ENCODE results near the gene HOXD9. TPM values are rescaled to one million over a fixed set of nuclear protein-coding genes. Genes with fewer than 3 reads are reported as not detected.

Gene HOXD9
- total RNA-seq, 1 donor from 2014 or later: not detected

- DNase-seq (ENCODE audit: low spot score): no peak
- peaks cover 30% of the 10 kb centered on the region for H3K4me1 Mint-ChIP-seq (ENCODE audit: low read depth)
- no peak overlapping the region for H3K4me3 Mint-ChIP-seq
- H3K27me3 Mint-ChIP-seq (ENCODE audit: insufficient read depth): peaks cover 81% of the 10 kb centered on the region
- peaks cover 2% of the 10 kb centered on the region for H3K36me3 Mint-ChIP-seq (ENCODE audit: low read depth)
- H3K27ac Mint-ChIP-seq: peak overlapping the region; percentile 74
- intact Hi-C loops (cut with micrococcal nuclease): loop anchor here (1.0 to 5.0 kb wide), 4 partner anchors 9 to 52 kb away; partner anchors contain the start of gene HOXD9
- H3K9me3 Mint-ChIP-seq: no peaks in the 10 kb centered on the region
Measured at GRCh38 chr2:176130957-176131847, 8.7 kb downstream of the HOXD9 start.

DNA sequence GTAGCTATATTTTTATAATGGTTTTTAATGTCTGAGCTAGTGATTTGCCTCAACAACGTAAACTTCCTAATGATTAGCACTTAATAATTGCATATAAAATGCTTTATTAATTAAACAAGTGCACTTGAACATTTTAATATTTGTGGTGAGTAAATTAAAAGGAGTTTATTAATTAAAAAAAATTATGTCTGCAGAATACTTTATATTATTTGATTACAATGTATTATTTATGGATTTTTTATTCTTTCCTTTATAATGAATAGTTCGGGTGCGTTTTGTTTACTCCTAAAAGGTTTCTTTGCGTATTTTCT is 9.3 kb downstream of the HOXD9 start:
- no peak overlapping the region for H3K27ac Mint-ChIP-seq
- H3K4me1 Mint-ChIP-seq (ENCODE audit: low read depth): peaks cover 29% of the 10 kb centered on the region
- peaks cover 2% of the 10 kb centered on the region for H3K36me3 Mint-ChIP-seq (ENCODE audit: low read depth)
- intact Hi-C loops (cut with micrococcal nuclease): loop anchor here (2.0 to 5.0 kb wide), 5 partner anchors 15 to 53 kb away; partner anchors contain the start of gene HOXD3
- no peak overlapping the region for H3K4me3 Mint-ChIP-seq
- DNase-seq (ENCODE audit: low spot score): no peak
- peaks cover 79% of the 10 kb centered on the region for H3K27me3 Mint-ChIP-seq (ENCODE audit: insufficient read depth)
- no peaks in the 10 kb centered on the region for H3K9me3 Mint-ChIP-seq

DNA sequence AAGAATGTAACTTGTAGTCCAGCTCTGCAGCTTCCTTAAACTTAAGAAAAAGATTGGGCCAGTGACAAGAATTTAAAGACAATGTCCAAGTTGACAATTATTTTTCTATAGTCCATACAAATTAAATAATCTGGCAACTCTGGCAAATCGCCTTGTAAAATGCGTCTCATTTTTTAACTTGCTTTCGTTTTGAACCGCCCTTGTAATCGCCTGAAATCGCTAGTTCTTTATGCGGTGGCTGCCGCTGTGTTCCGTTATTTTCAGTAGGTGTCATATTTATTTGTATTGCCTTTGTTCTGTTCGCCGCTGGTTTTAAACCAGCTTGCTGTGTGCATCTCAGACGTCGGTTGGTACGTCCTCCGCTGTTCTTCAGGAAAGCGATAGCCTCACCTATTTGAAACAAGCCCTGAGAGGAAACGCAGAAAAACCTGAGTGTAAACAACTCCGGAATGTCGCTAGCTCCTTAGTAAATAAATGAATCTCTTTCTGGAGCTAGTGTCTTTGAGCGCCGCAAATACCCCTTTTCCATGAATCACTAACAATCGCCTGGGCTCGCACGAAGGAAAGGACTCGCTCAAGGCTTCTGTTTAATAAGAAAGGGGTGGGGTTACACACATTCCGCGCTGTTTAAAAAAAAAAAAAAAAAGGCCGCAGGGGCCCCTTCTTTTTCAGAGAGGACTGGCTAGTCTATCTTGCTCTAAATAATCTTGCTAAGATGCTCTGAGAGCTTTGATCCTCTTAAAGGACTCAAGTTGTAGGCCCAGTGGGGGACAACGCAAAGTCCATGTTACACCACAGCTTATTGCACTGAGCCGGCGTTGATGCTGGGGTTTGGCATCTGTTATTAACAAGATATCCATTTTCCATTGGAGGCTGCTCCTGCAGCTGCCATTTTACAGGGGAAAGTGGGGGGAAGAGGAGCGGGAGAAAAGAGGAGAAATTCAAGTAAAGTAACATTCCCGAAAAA is 10.0 kb downstream of the HOXD9 start:
- intact Hi-C loops (cut with micrococcal nuclease): loop anchor here (2.0 to 5.0 kb wide), 3 partner anchors 14 to 40 kb away; partner anchors contain the start of gene HOXD3
- Mint-ChIP-seq H3K27me3 (ENCODE audit: insufficient read depth) (peaks cover 79% of the 10 kb centered on the region), H3K4me1 (ENCODE audit: low read depth) (peaks cover 27% of the 10 kb centered on the region), H3K36me3 (ENCODE audit: low read depth) (peaks cover 2% of the 10 kb centered on the region), H3K27ac (peak overlapping the region; percentile 68), H3K9me3 (no peaks in the 10 kb centered on the region), H3K4me3 (peak overlapping the region; percentile 74)
- DNase-seq (ENCODE audit: low spot score): no peak

- H3K27me3 Mint-ChIP-seq (ENCODE audit: insufficient read depth): peaks cover 79% of the 10 kb centered on the region
- no peak for DNase-seq (ENCODE audit: low spot score)
- no peaks in the 10 kb centered on the region for H3K9me3 Mint-ChIP-seq
- H3K36me3 Mint-ChIP-seq (ENCODE audit: low read depth): peaks cover 2% of the 10 kb centered on the region
- H3K27ac Mint-ChIP-seq: no peak overlapping the region
- intact Hi-C loops (cut with micrococcal nuclease): loop anchor here (2.0 to 5.0 kb wide), 3 partner anchors 13 to 39 kb away; partner anchors contain the start of gene HOXD3
- H3K4me3 Mint-ChIP-seq: no peak overlapping the region
- peaks cover 18% of the 10 kb centered on the region for H3K4me1 Mint-ChIP-seq (ENCODE audit: low read depth)
Measured at GRCh38 chr2:176133389-176133788, 10.9 kb downstream of the HOXD9 start.

GRCh38 chr2:176134035-176134434 is 11.5 kb downstream of the HOXD9 start:
- no peak for DNase-seq (ENCODE audit: low spot score)
- H3K4me1 Mint-ChIP-seq (ENCODE audit: low read depth): peaks cover 18% of the 10 kb centered on the region
- no peak overlapping the region for H3K27ac Mint-ChIP-seq
- no peaks in the 10 kb centered on the region for H3K9me3 Mint-ChIP-seq
- no peak overlapping the region for H3K4me3 Mint-ChIP-seq
- peaks cover 2% of the 10 kb centered on the region for H3K36me3 Mint-ChIP-seq (ENCODE audit: low read depth)
- H3K27me3 Mint-ChIP-seq (ENCODE audit: insufficient read depth): peaks cover 80% of the 10 kb centered on the region
- intact Hi-C loops (cut with micrococcal nuclease): loop anchor here (5.0 kb wide), 1 partner anchor 38 kb away; no protein-coding TSS in a partner anchor

DNA sequence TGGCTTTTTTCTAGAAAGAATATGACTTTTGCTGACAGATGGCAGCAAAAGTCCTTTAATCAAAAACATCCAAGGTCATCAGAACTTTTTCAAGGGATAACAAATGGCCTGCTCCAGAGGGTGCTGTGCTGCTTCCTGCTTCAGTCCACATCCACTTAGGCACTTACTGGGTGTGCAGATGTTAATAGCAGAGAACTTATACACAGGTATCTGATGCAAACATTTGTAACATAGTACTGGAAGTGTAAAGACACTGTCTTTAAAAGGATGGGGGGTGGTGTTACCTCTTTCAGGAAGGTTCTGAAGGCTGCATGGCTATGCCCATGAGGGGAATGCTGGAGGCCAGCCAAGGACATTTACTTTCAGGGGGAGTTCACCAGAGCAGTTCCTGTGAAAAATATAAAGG is 12.5 kb downstream of the HOXD9 start:
- peaks cover 23% of the 10 kb centered on the region for H3K4me1 Mint-ChIP-seq (ENCODE audit: low read depth)
- peaks cover 2% of the 10 kb centered on the region for H3K36me3 Mint-ChIP-seq (ENCODE audit: low read depth)
- DNase-seq (ENCODE audit: low spot score): no peak
- H3K27ac Mint-ChIP-seq: no peak overlapping the region
- H3K9me3 Mint-ChIP-seq: no peaks in the 10 kb centered on the region
- peaks cover 86% of the 10 kb centered on the region for H3K27me3 Mint-ChIP-seq (ENCODE audit: insufficient read depth)
- intact Hi-C loops (cut with micrococcal nuclease): loop anchor here (5.0 kb wide), 1 partner anchor 52 kb away; the partner anchor contains the start of gene HOXD1
- H3K4me3 Mint-ChIP-seq: no peak overlapping the region

- Mint-ChIP-seq H3K36me3 (ENCODE audit: low read depth) (peaks cover 2% of the 10 kb centered on the region), H3K27ac (peak overlapping the region; percentile 12), H3K4me3 (no peak overlapping the region), H3K27me3 (ENCODE audit: insufficient read depth) (peaks cover 83% of the 10 kb centered on the region), H3K9me3 (no peaks in the 10 kb centered on the region), H3K4me1 (ENCODE audit: low read depth) (peaks cover 18% of the 10 kb centered on the region)
- intact Hi-C loops (cut with micrococcal nuclease): loop anchor here (5.0 kb wide), 1 partner anchor 51 kb away; the partner anchor contains the start of gene HOXD1
- no peak for DNase-seq (ENCODE audit: low spot score)
Measured at GRCh38 chr2:176136374-176137251, 14.1 kb downstream of the HOXD9 start.

DNA sequence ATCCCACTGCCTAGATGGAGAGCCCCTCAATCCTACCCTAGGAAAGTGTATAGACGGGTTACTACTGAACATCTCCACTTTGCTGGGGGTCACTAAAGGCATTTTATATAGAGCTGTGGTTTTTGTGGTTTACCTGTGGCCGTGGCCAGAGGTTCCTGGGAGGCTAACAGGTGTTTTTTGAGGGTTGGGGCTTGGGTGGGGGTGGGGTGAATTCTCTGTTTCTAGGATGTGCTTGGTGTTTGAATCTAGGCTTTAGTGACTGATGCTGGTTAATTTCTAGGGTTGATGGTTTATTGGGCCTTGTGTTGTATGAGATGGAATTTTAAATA is 14.7 kb downstream of the HOXD9 start:
- intact Hi-C loops (cut with micrococcal nuclease): loop anchor here (5.0 kb wide), 1 partner anchor 50 kb away; the partner anchor contains the start of gene HOXD1
- no peaks in the 10 kb centered on the region for H3K9me3 Mint-ChIP-seq
- peaks cover 2% of the 10 kb centered on the region for H3K36me3 Mint-ChIP-seq (ENCODE audit: low read depth)
- H3K4me1 Mint-ChIP-seq (ENCODE audit: low read depth): peaks cover 15% of the 10 kb centered on the region
- no peak overlapping the region for H3K27ac Mint-ChIP-seq
- H3K27me3 Mint-ChIP-seq (ENCODE audit: insufficient read depth): peaks cover 80% of the 10 kb centered on the region
- no peak for DNase-seq (ENCODE audit: low spot score)
- no peak overlapping the region for H3K4me3 Mint-ChIP-seq

- Mint-ChIP-seq H3K4me1 (ENCODE audit: low read depth) (peaks cover 11% of the 10 kb centered on the region), H3K4me3 (no peak overlapping the region), H3K27me3 (ENCODE audit: insufficient read depth) (peaks cover 76% of the 10 kb centered on the region), H3K36me3 (ENCODE audit: low read depth) (peaks cover 2% of the 10 kb centered on the region), H3K9me3 (no peaks in the 10 kb centered on the region), H3K27ac (no peak overlapping the region)
- no peak for DNase-seq (ENCODE audit: low spot score)
- intact Hi-C loops (cut with micrococcal nuclease): loop anchor here (5.0 kb wide), 1 partner anchor 49 kb away; the partner anchor contains the start of gene HOXD1
Measured at GRCh38 chr2:176137906-176138305, 15.4 kb downstream of the HOXD9 start.

GRCh38 chr2:176138526-176138922 is 16.0 kb downstream of the HOXD9 start:
- peaks cover 70% of the 10 kb centered on the region for H3K27me3 Mint-ChIP-seq (ENCODE audit: insufficient read depth)
- intact Hi-C loops (cut with micrococcal nuclease): loop anchor here (5.0 kb wide), 1 partner anchor 49 kb away; the partner anchor contains the start of gene HOXD1
- H3K9me3 Mint-ChIP-seq: no peaks in the 10 kb centered on the region
- peaks cover 11% of the 10 kb centered on the region for H3K4me1 Mint-ChIP-seq (ENCODE audit: low read depth)
- DNase-seq (ENCODE audit: low spot score): no peak
- no peak overlapping the region for H3K27ac Mint-ChIP-seq
- H3K4me3 Mint-ChIP-seq: no peak overlapping the region
- H3K36me3 Mint-ChIP-seq (ENCODE audit: low read depth): peaks cover 2% of the 10 kb centered on the region

DNA sequence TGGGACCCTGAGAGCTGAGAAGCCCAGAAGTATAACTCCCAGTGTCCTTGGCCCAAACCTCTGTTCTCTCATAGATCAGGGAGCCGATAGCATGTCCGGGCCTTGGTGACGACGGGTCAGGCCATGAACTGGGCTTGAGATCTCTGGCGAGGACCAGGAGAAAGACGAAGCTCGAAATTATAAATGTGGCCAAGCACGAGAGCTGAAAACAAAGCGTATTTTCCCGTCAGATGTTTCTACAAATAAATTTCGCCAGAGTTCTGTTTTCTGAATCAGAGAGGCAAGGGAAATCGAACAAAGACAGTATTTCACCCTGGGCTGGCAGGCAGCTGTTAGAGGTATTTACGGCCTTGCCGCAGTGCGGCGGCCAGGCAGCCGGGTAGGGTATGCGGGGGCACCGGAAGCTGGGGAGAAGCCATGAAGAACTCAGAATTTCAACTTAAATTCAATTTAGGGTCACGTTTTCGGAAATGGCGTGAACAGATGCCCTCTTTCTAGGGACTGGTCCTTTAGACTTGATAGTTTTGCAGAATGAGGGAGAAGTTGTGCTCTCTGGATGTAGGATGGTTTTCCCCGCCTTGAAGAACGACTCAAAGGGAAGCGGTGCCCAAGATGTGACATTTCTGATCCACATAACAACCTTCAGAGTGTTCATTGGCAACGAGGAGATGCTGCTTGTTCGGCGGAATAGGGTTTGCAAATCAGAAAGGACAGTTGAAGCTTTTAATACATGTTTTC is 16.6 kb downstream of the HOXD9 start:
- peaks cover 69% of the 10 kb centered on the region for H3K27me3 Mint-ChIP-seq (ENCODE audit: insufficient read depth)
- intact Hi-C loops (cut with micrococcal nuclease): loop anchor here (5.0 kb wide), 1 partner anchor 48 kb away; the partner anchor contains the start of gene HOXD1
- no peaks in the 10 kb centered on the region for H3K9me3 Mint-ChIP-seq
- peaks cover 2% of the 10 kb centered on the region for H3K36me3 Mint-ChIP-seq (ENCODE audit: low read depth)
- no peak for DNase-seq (ENCODE audit: low spot score)
- peak overlapping the region; percentile 65 for H3K27ac Mint-ChIP-seq
- H3K4me3 Mint-ChIP-seq: no peak overlapping the region
- peaks cover 11% of the 10 kb centered on the region for H3K4me1 Mint-ChIP-seq (ENCODE audit: low read depth)
